ENCODE measurements around the gene AP2B1. TPM values are rescaled to one million over a fixed set of nuclear protein-coding genes. Genes with fewer than 3 reads are reported as not detected.
"Not testable (repeated sequence)": the region's sequence is repeated elsewhere in the genome, so short reads cannot be mapped to it uniquely, and the experiment has no call there.

AP2B1 gene
- total RNA-seq, 1 donor from 2014 or later = 216 TPM

DNA sequence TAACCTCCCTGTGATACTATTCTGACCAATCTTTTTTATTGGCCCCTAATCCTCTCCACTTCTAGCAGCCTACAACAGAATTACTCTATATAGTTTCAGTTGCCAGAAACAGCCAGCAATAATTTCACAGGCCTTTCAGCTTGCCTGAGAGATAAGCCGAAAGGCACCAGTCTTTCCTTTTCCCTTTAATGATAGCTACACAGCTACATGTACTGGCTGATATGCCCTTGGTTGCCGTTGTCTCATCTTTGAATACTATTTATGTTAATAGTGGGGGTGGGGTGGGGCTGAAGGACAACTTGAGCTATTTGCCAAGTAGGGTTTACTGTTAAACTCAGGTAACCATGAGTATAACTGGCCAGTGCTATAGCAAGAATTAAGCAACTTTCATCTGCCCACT, 108.5 kb downstream of the AP2B1 start:
- no peak overlapping the region for H3K4me3 Mint-ChIP-seq
- peaks cover 15% of the 10 kb centered on the region for H3K4me1 Mint-ChIP-seq
- no peaks in the 10 kb centered on the region for H3K9me3 Mint-ChIP-seq
- H3K27ac Mint-ChIP-seq (ENCODE audit: unreplicated experiment) = no peak overlapping the region
- peaks cover 2% of the 10 kb centered on the region for H3K36me3 Mint-ChIP-seq (ENCODE audit: low read depth)
- H3K27me3 Mint-ChIP-seq (ENCODE audit: low read depth) = no peaks in the 10 kb centered on the region
- DNase-seq (ENCODE audit: low read depth, low spot score) = no peak
- TF ChIP-seq, protein P1, sequence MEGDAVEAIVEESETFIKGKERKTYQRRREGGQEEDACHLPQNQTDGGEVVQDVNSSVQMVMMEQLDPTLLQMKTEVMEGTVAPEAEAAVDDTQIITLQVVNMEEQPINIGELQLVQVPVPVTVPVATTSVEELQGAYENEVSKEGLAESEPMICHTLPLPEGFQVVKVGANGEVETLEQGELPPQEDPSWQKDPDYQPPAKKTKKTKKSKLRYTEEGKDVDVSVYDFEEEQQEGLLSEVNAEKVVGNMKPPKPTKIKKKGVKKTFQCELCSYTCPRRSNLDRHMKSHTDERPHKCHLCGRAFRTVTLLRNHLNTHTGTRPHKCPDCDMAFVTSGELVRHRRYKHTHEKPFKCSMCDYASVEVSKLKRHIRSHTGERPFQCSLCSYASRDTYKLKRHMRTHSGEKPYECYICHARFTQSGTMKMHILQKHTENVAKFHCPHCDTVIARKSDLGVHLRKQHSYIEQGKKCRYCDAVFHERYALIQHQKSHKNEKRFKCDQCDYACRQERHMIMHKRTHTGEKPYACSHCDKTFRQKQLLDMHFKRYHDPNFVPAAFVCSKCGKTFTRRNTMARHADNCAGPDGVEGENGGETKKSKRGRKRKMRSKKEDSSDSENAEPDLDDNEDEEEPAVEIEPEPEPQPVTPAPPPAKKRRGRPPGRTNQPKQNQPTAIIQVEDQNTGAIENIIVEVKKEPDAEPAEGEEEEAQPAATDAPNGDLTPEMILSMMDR (conservative IDR thresholded peaks at IDR 0.05) = no peak

DNA sequence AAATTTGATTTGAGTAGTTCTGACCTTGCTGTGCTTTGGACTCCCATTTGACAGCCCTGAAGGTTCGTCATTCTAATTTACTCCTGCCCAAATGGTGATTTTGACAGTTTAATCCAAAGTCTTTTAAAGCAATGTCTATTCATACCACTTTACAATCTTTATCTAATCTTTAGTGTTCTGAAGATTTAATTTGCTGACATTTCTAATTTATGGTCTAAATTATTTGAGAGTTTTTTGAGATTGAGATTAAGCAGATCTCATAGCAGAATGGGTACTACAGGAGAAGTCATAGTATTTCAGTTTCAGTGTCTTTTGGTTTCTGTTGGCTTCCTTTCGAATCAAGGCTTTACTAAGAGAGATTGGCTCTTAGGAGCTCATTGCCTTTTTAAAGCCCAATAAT, 111.7 kb downstream of the AP2B1 start:
- peaks cover 8% of the 10 kb centered on the region for H3K36me3 Mint-ChIP-seq (ENCODE audit: low read depth)
- DNase-seq (ENCODE audit: low read depth, low spot score) = no peak
- no peaks in the 10 kb centered on the region for H3K27me3 Mint-ChIP-seq (ENCODE audit: low read depth)
- H3K9me3 Mint-ChIP-seq = peaks cover 4% of the 10 kb centered on the region
- no peak overlapping the region for H3K27ac Mint-ChIP-seq (ENCODE audit: unreplicated experiment)
- H3K4me3 Mint-ChIP-seq = no peak overlapping the region
- TF ChIP-seq, protein P1 (conservative IDR thresholded peaks at IDR 0.05) = no peak
- H3K4me1 Mint-ChIP-seq = peaks cover 15% of the 10 kb centered on the region

DNA sequence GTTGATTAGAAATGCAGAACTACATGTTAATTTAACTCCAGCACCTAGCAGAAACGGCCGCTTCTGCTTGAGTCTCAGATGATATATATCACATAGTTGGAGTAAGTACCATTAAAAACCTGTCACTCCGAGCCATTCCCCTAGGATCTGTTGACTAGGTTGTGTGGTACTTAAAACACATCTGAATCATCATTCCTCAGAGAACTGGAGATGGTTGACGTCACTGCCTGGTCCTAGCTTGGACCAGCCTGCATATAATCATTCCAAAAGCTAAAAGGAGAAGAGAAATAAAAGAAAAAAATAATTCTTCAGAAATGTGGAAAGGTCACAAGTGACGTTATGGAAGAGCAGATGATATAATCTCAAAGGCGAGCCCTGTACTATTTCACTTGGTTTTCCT, 113.0 kb downstream of the AP2B1 start:
- TF ChIP-seq, protein P1 (conservative IDR thresholded peaks at IDR 0.05) = no peak
- peaks cover 4% of the 10 kb centered on the region for H3K9me3 Mint-ChIP-seq
- peaks cover 15% of the 10 kb centered on the region for H3K4me1 Mint-ChIP-seq
- H3K27me3 Mint-ChIP-seq (ENCODE audit: low read depth) = no peaks in the 10 kb centered on the region
- no peak overlapping the region for H3K4me3 Mint-ChIP-seq
- H3K27ac Mint-ChIP-seq (ENCODE audit: unreplicated experiment) = no peak overlapping the region
- no peak for DNase-seq (ENCODE audit: low read depth, low spot score)
- peaks cover 8% of the 10 kb centered on the region for H3K36me3 Mint-ChIP-seq (ENCODE audit: low read depth)

DNA sequence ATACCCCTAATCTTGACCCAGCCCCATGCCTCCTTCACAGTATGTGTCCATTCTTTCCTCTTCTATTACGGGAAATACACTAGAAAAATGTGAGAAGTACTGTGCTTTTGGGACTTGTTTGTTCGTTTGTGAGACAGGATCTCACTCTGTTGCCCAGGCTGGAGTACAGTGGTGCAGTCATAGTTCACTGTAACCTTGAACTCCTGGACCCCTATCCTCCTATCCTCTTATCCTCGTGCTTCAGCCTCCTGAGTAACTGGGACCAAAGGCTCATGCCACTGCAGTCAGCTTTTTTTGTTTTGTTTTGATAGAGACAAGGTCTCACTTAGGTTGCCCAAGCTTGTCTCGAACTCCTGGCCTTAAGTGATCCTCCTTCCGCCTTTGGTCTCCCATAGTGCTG, 114.4 kb downstream of the AP2B1 start:
- Mint-ChIP-seq H3K4me3 (no peak overlapping the region), H3K27me3 (ENCODE audit: low read depth) (no peaks in the 10 kb centered on the region), H3K4me1 (peaks cover 9% of the 10 kb centered on the region), H3K27ac (ENCODE audit: unreplicated experiment) (no peak overlapping the region), H3K9me3 (peaks cover 4% of the 10 kb centered on the region), H3K36me3 (ENCODE audit: low read depth) (peaks cover 8% of the 10 kb centered on the region)
- TF ChIP-seq, protein P1 (conservative IDR thresholded peaks at IDR 0.05) = no peak
- no peak for DNase-seq (ENCODE audit: low read depth, low spot score)

DNA sequence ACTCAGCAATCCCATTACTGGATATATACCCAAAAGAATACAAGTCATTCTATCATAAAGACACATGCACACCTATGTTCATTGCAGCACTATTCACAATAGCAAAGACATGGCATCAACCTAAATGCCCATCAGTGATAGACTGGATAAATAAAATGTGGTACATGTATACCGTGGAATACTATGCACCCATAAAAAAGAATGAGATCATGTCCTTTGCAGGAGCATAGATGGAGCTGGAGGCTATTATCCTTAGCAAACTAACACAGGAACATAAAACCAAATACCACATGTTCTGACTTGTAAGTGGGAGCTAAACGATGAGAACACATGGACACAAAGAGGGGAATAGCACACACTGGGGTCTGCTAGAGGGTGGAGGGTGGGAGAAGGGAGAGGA, 116.2 kb downstream of the AP2B1 start:
- H3K4me1 Mint-ChIP-seq; H3K36me3 Mint-ChIP-seq (ENCODE audit: low read depth); DNase-seq (ENCODE audit: low read depth, low spot score); H3K27ac Mint-ChIP-seq (ENCODE audit: unreplicated experiment); H3K4me3 Mint-ChIP-seq; H3K27me3 Mint-ChIP-seq (ENCODE audit: low read depth); H3K9me3 Mint-ChIP-seq: not testable (repeated sequence)

DNA sequence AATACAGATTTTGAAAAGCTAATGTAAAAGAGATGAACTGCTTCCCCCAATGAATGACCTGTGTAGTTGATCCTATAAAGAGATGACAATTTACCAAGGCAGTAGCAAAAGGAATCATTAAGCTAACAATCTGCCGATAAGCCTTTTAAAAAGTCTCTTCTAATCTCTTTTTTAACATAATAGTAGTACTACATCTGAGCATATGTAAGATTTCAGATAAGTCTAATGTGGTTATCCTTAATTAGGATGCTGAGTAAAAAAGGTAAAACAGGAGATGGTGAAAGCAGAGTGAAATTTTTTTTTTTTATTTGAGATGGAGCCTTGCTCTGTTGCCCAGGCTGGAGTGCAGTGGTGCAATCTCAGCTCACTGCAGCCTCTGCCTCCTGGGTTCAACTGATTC, 118.1 kb downstream of the AP2B1 start:
- no peaks in the 10 kb centered on the region for H3K4me1 Mint-ChIP-seq
- no peaks in the 10 kb centered on the region for H3K27me3 Mint-ChIP-seq (ENCODE audit: low read depth)
- peaks cover 4% of the 10 kb centered on the region for H3K9me3 Mint-ChIP-seq
- no peak overlapping the region for H3K4me3 Mint-ChIP-seq
- no peak for DNase-seq (ENCODE audit: low read depth, low spot score)
- H3K27ac Mint-ChIP-seq (ENCODE audit: unreplicated experiment) = no peak overlapping the region
- peaks cover 8% of the 10 kb centered on the region for H3K36me3 Mint-ChIP-seq (ENCODE audit: low read depth)
- TF ChIP-seq, protein P1 (conservative IDR thresholded peaks at IDR 0.05) = no peak
